IMR-90 (cell line): ENCODE data around the gene CAMK2B. TPM values are rescaled to one million over a fixed set of nuclear protein-coding genes. Genes with fewer than 3 reads are reported as not detected.

Source experiments
- ATAC-seq: fragments of 200-7000 bp; cut with Tn5 transposase; 2 replicates; pipeline ENCODE4 v1.9.1; 2020; ENCODE audit warnings: low read depth, mild to moderate bottlenecking, moderate library complexity
- BruUV-seq: library from RNA; stranded (reverse); fragments of 400-500 nt; replicated peaks from 2 replicates; lab custom pipeline; 2021; lab: Mats Ljungman, UMichigan
- CTCF ChIA-PET: fragments of 300-600 bp; formaldehyde crosslinking; extraction: SDS; loops from one replicate; lab custom pipeline; 2021; ENCODE audit warnings: antibody characterized with exemption; lab: Yijun Ruan, JAX
- POLR2A ChIA-PET: fragments of 300-600 bp; sonication (Branson Sonifier 250); formaldehyde crosslinking; loops from one replicate; lab custom pipeline; 2022; ENCODE audit warnings: antibody characterized with exemption; ENCODE audit not compliant: unreplicated experiment; lab: Charles Lee
- DNase-seq: peaks from one replicate; pipeline ENCODE4 v3.0.0; 2013
- H2AFZ ChIP-seq: replicated peaks from 2 replicates; pipeline ENCODE3; 2013; ENCODE audit warnings: low read length, mild to moderate bottlenecking; ENCODE audit not compliant: poor library complexity
- H2AK5ac ChIP-seq: 2 replicates; pipeline ENCODE4 v1.6.1; 2013; ENCODE audit warnings: low read depth, low read length, inconsistent platforms
- H2AK9ac ChIP-seq: replicated peaks from 2 replicates; pipeline ENCODE3; 2013; ENCODE audit warnings: mild to moderate bottlenecking, low read depth, low read length, moderate library complexity; ENCODE audit not compliant: poor library complexity
- H2BK120ac ChIP-seq: 2 replicates; pipeline ENCODE4 v1.6.1; 2013; ENCODE audit warnings: low read depth, low read length, inconsistent platforms
- H2BK15ac ChIP-seq: 3 replicates; pipeline ENCODE4 v1.6.1; 2013; ENCODE audit warnings: low read depth, low read length, inconsistent platforms
- H2BK20ac ChIP-seq: 2 replicates; pipeline ENCODE4 v1.6.1; 2013; ENCODE audit warnings: low read depth, mild to moderate bottlenecking, inconsistent platforms, low read length, moderate library complexity
- H2BK5ac ChIP-seq: 2 replicates; pipeline ENCODE4 v1.6.1; 2013; ENCODE audit warnings: mild to moderate bottlenecking, low read depth, low read length, inconsistent platforms; ENCODE audit not compliant: poor library complexity, severe bottlenecking
- H3K14ac ChIP-seq: replicated peaks from 2 replicates; pipeline ENCODE4 v1.6.1; 2013; ENCODE audit warnings: low read depth, low read length, inconsistent platforms
- H3K18ac ChIP-seq: 2 replicates; pipeline ENCODE4 v1.6.1; 2013; ENCODE audit warnings: low read depth, low read length, control low read depth
- H3K23ac ChIP-seq: 2 replicates; pipeline ENCODE4 v1.6.1; 2013; ENCODE audit warnings: low read depth, low read length, inconsistent platforms
- H3K27ac ChIP-seq: 2 replicates; pipeline ENCODE4 v1.5.1; 2013; ENCODE audit warnings: mild to moderate bottlenecking, control low read depth, low read length; ENCODE audit not compliant: insufficient read depth
- H3K27me3 ChIP-seq: 2 replicates; pipeline ENCODE4 v1.6.1; 2013; ENCODE audit warnings: low read length; ENCODE audit not compliant: control insufficient read depth, insufficient read depth
- H3K36me3 ChIP-seq: 2 replicates; pipeline ENCODE4 v1.6.1; 2013; ENCODE audit warnings: low read length, mixed read lengths; ENCODE audit not compliant: control insufficient read depth, insufficient read depth
- H3K4ac ChIP-seq: 2 replicates; pipeline ENCODE4 v1.6.1; 2013; ENCODE audit warnings: low read depth, low read length, inconsistent platforms
- H3K4me1 ChIP-seq: 2 replicates; pipeline ENCODE4 v1.6.1; 2013; ENCODE audit warnings: low read length, mixed read lengths; ENCODE audit not compliant: control insufficient read depth, insufficient read depth
- H3K4me2 ChIP-seq: 2 replicates; pipeline ENCODE4 v1.6.1; 2013; ENCODE audit warnings: low read depth, mild to moderate bottlenecking, control low read depth, low read length, moderate library complexity
- H3K4me3 ChIP-seq: 2 replicates; pipeline ENCODE4 v1.5.1; 2013; ENCODE audit warnings: low read depth, mild to moderate bottlenecking, control low read depth, low read length, moderate library complexity; ENCODE audit not compliant: insufficient read depth
- H3K56ac ChIP-seq: 2 replicates; pipeline ENCODE4 v1.6.1; 2013; ENCODE audit warnings: low read length, inconsistent platforms; ENCODE audit not compliant: insufficient read depth; ENCODE audit errors: extremely low read depth
- H3K79me1 ChIP-seq, 2 experiments: 2 replicates each; pipeline ENCODE4 v1.6.1; 2013; ENCODE audit warnings: low read length in 2 of 2, inconsistent platforms in 1 of 2, low read depth in 1 of 2
- H3K9ac ChIP-seq: 2 replicates; pipeline ENCODE4 v1.6.1; 2013; ENCODE audit warnings: low read depth, low read length, control low read depth
- H3K9me1 ChIP-seq: 2 replicates; pipeline ENCODE4 v1.6.1; 2013; ENCODE audit warnings: low read length, inconsistent platforms; ENCODE audit not compliant: insufficient read depth
- H3K9me3 ChIP-seq: 2 replicates; pipeline ENCODE4 v1.6.1; 2013; ENCODE audit warnings: low read length; ENCODE audit not compliant: control insufficient read depth, insufficient read depth
- H4K20me1 ChIP-seq: 2 replicates; pipeline ENCODE4 v1.6.1; 2013; ENCODE audit warnings: low read length, inconsistent platforms; ENCODE audit not compliant: insufficient read depth
- H4K5ac ChIP-seq: 2 replicates; pipeline ENCODE4 v1.6.1; 2013; ENCODE audit warnings: mild to moderate bottlenecking, low read depth, low read length, control low read depth
- H4K8ac ChIP-seq, 2 experiments: 2 replicates each; pipeline ENCODE4 v1.6.1; 2013; ENCODE audit warnings: low read depth in 2 of 2, low read length in 2 of 2, control low read depth in 1 of 2, inconsistent platforms in 1 of 2
- H4K91ac ChIP-seq: 2 replicates; pipeline ENCODE4 v1.6.1; 2013; ENCODE audit warnings: low read depth, low read length, inconsistent platforms; ENCODE audit not compliant: insufficient read depth
- BHLHE40 ChIP-seq: fragments of 150-350 bp; IDR thresholded peaks from 2 replicates; pipeline ENCODE4 v1.6.1; 2016; ENCODE audit warnings: mild to moderate bottlenecking, low read depth, low read length
- CEBPB ChIP-seq: IDR thresholded peaks from 2 replicates; pipeline ENCODE4 v1.6.1; 2012; ENCODE audit warnings: low read depth, low read length, improper control_type of control experiment
- CHD1 ChIP-seq: IDR thresholded peaks from 2 replicates; pipeline ENCODE4 v1.6.1; 2012; ENCODE audit warnings: low read depth, low read length, improper control_type of control experiment
- MXI1 ChIP-seq: IDR thresholded peaks from 2 replicates; pipeline ENCODE4 v1.6.1; 2012; ENCODE audit warnings: low read depth, mild to moderate bottlenecking, low read length, moderate library complexity, borderline replicate concordance
- POLR2A ChIP-seq: IDR thresholded peaks from 2 replicates; pipeline ENCODE4 v1.6.1; 2012; ENCODE audit warnings: mild to moderate bottlenecking, low read depth, low read length
- SMC3 ChIP-seq: fragments of 150-350 bp; IDR thresholded peaks from 2 replicates; pipeline ENCODE4 v1.6.1; 2016; ENCODE audit warnings: low read depth, mild to moderate bottlenecking, antibody characterized with exemption, low read length, moderate library complexity
- USF2 ChIP-seq: fragments of 150-350 bp; IDR thresholded peaks from 2 replicates; pipeline ENCODE4 v1.6.1; 2017; ENCODE audit warnings: mild to moderate bottlenecking, antibody characterized with exemption, low read length, low read depth
- WGBS, 2 experiments: methylation state at CpG; one replicate each; pipeline versions ENCODE4 v1.1.5 to v1.1.7; 2013; ENCODE audit warnings: missing lambda C conversion rate in 2 of 2; ENCODE audit not compliant: insufficient read length in 1 of 2; ENCODE audit errors: extremely low coverage in 2 of 2; 5-methylcytosine and 5-hydroxymethylcytosine counted together
- dilution Hi-C: fragments of 300-500 bp; cut with HindIII; formaldehyde crosslinking; loops from one replicate; pipeline ENCODE4 v1.14.3; 2018; ENCODE audit warnings: low sequenced_read_pairs; ENCODE audit not compliant: unreplicated experiment
- in situ Hi-C: fragments of 300-500 bp; cut with MboI; formaldehyde crosslinking; loops from 3 replicates; pipeline ENCODE4 v1.14.3; 2019; ENCODE audit warnings: low sequenced_read_pairs, inconsistent platforms, mixed read lengths
- intact Hi-C: fragments of 100-400 bp; cut with micrococcal nuclease; formaldehyde crosslinking; loops from 2 replicates; pipeline ENCODE4 v1.10.0; 2022
- polyA plus RNA-seq, 3 experiments: library from polyadenylated mRNA; depleted of rRNA; stranded (reverse); fragments of >200 nt; gene quantifications; 2 replicates each; pipeline ENCODE4 v1.2.3, GENCODE V29; 2012; ENCODE audit warnings: low replicate concordance in 1 of 3
- total RNA-seq: library from RNA; depleted of rRNA; stranded (reverse); fragments of >200 nt; gene quantifications from 2 replicates; pipeline ENCODE4 v1.2.3, GENCODE V29; 2012

CAMK2B gene
- total and polyA plus RNA-seq, 2 of the 4 experiments (the other 2 are of a cell fraction): 0.18 to 0.36 TPM

GRCh38 chr7:44237696-44238095, 87.7 kb downstream of the CAMK2B start:
- Histone ChIP-seq H2AK9ac (no peak overlapping the region), H2AFZ (no peak overlapping the region), H4K8ac (no peak overlapping the region), H3K9ac (no peak overlapping the region), H2BK20ac (no peak overlapping the region), H3K4me3 (no peak overlapping the region), H3K9me3 (no peaks in the 10 kb centered on the region), H3K23ac (no peak overlapping the region), H3K27me3 (peaks cover 24% of the 10 kb centered on the region), H2BK15ac (no peak overlapping the region), H3K9me1 (no peaks in the 10 kb centered on the region), H4K91ac (no peak overlapping the region), H3K4me1 (no peaks in the 10 kb centered on the region), H2BK120ac (no peak overlapping the region), H3K14ac (no peak overlapping the region), H3K27ac (no peak overlapping the region), H3K56ac (no peak overlapping the region), H3K18ac (no peak overlapping the region), H4K5ac (no peak overlapping the region), H2BK5ac (no peak overlapping the region), H2AK5ac (no peak overlapping the region), H3K36me3 (no peaks in the 10 kb centered on the region), H3K4ac (no peak overlapping the region), H4K20me1 (no peaks in the 10 kb centered on the region), H3K79me1 (no peaks in the 10 kb centered on the region), H3K4me2 (no peak overlapping the region)
- intact Hi-C loops: no loop called here
- 76% methylated on average over 7 of the region's 10 CpGs; no CpG with 5 or more reads in 1 of the 2 experiments for WGBS, 2 experiments
- DNase-seq (no peak), ATAC-seq (no peak)
- TF ChIP-seq CHD1 (no peak), SMC3 (no peak), POLR2A (no peak), BHLHE40 (no peak), USF2 (no peak), MXI1 (no peak), CEBPB (no peak)
- POLR2A ChIA-PET: no interaction called here
- CTCF ChIA-PET: no interaction called here
- dilution Hi-C loops: no loop called here
- in situ Hi-C loops: no loop called here
- no TSS peak for BruUV-seq
